Measurements from ENCODE around the gene C2CD5.

C2CD5 gene

GRCh38 chr12:22409377-22410164, 134.8 kb downstream of the C2CD5 start:
- FAIRE-seq = no peak

GRCh38 chr12:22408610-22409376, 135.5 kb downstream of the C2CD5 start:
- FAIRE-seq = no peak

GRCh38 chr12:22407397-22407796, 136.9 kb downstream of the C2CD5 start:
- no peak for FAIRE-seq

- FAIRE-seq = no peak
Measured at GRCh38 chr12:22406627-22407026, 137.7 kb downstream of the C2CD5 start.

- FAIRE-seq = no peak
Measured at GRCh38 chr12:22399464-22400180, 144.7 kb downstream of the C2CD5 start.

Measured in islet of Langerhans (tissue), 1 donor.